GM23338 (cell line): ENCODE measurements around the gene NUAK2.

Source experiments
- CREB1 ChIP-seq: fragments of 250-450 bp; sonication (Bioruptor Pico); IDR thresholded peaks from 2 replicates; pipeline ENCODE4 v1.5.0; 2020; ENCODE audit warnings: low read depth, mild to moderate bottlenecking, moderate library complexity
- EZH2 ChIP-seq: fragments of 200-600 bp; sonication (generic); IDR thresholded peaks from one replicate; pipeline ENCODE4 v1.8.0; 2017; ENCODE audit warnings: antibody characterized with exemption, mild to moderate bottlenecking, low read depth; ENCODE audit not compliant: unreplicated experiment
- EZH2phosphoT487 ChIP-seq: fragments of 200-600 bp; sonication (generic); IDR thresholded peaks from one replicate; pipeline ENCODE4 v1.8.1; 2018; ENCODE audit warnings: antibody characterized with exemption; ENCODE audit not compliant: unreplicated experiment
- JUNB ChIP-seq: IDR thresholded peaks from one replicate; pipeline ENCODE4 v1.6.1; 2016; ENCODE audit warnings: antibody characterized with exemption; ENCODE audit not compliant: unreplicated experiment
- POLR2AphosphoS5 ChIP-seq: IDR thresholded peaks from 2 replicates; pipeline ENCODE4 v1.6.1; 2016; ENCODE audit warnings: antibody characterized with exemption, low read depth
- STAT1 ChIP-seq: IDR thresholded peaks from one replicate; pipeline ENCODE4 v1.6.1; 2016; ENCODE audit warnings: antibody characterized with exemption; ENCODE audit not compliant: unreplicated experiment
- ZNF114 ChIP-seq: fragments of 250-450 bp; sonication (Bioruptor Pico); IDR thresholded peaks from 2 replicates; pipeline ENCODE4 v1.5.0; 2020; ENCODE audit warnings: mild to moderate bottlenecking, moderate library complexity
- ZNF331 ChIP-seq: fragments of 250-450 bp; sonication (Bioruptor Pico); IDR thresholded peaks from 2 replicates; pipeline ENCODE4 v1.5.0; 2020; ENCODE audit warnings: low read depth, mild to moderate bottlenecking, moderate library complexity
- TF ChIP-seq, protein P1 (sequence below), 2 experiments: fragments of 200-600 bp in 1 of 2; sonication (generic) in 1 of 2; conservative IDR thresholded peaks; 2 replicates each; pipeline versions ENCODE4 v1.5.1 to v1.6.1; 2016 to 2017; ENCODE audit warnings: antibody characterized with exemption in 2 of 2, low read depth in 2 of 2, mild to moderate bottlenecking in 2 of 2, moderate library complexity in 1 of 2
- TF ChIP-seq, protein P2 (sequence below): IDR thresholded peaks from 2 replicates; pipeline ENCODE4 v1.6.1; 2016; ENCODE audit warnings: antibody characterized with exemption
- TF ChIP-seq, protein P3 (sequence below): IDR thresholded peaks from one replicate; pipeline ENCODE4 v1.6.1; 2018; ENCODE audit warnings: antibody characterized with exemption; ENCODE audit not compliant: unreplicated experiment
- TF ChIP-seq, protein P4 (sequence below): fragments of 250-450 bp; sonication (Bioruptor Pico); IDR thresholded peaks from 2 replicates; pipeline ENCODE4 v1.5.0; 2020; ENCODE audit warnings: mild to moderate bottlenecking, moderate library complexity

DNA sequence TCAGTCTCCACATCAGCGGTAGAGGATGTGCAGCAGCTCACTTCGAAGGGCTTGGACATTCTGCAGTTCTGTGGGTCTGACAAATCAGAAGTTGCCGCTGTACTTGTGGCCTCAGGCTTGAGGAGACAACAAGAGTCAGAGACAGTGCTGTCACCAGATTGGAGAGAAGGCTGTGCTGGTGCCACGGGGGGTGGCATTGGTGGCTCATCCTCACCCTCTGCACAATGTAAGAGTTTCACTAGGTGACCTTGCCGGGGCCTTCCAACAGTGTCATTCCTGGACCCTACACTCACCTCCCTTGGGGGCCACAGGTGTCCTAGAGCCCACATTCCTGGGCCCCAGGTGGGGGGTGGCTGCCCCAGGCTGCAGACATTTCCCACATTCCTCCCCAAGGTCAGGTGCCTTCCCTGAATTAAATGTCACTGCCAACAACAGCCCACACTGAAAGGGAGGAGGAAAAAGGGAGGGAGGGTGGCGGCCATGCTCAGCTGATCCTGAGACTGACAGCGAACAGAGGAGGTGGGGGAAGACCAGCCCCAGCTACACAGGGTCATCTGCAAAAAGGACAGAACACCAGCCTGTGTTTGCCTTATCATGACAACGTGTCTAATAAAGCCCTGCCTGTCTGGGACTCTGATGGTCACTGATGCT, 47.4 kb downstream of the NUAK2 start:
- TF ChIP-seq, protein P1, sequence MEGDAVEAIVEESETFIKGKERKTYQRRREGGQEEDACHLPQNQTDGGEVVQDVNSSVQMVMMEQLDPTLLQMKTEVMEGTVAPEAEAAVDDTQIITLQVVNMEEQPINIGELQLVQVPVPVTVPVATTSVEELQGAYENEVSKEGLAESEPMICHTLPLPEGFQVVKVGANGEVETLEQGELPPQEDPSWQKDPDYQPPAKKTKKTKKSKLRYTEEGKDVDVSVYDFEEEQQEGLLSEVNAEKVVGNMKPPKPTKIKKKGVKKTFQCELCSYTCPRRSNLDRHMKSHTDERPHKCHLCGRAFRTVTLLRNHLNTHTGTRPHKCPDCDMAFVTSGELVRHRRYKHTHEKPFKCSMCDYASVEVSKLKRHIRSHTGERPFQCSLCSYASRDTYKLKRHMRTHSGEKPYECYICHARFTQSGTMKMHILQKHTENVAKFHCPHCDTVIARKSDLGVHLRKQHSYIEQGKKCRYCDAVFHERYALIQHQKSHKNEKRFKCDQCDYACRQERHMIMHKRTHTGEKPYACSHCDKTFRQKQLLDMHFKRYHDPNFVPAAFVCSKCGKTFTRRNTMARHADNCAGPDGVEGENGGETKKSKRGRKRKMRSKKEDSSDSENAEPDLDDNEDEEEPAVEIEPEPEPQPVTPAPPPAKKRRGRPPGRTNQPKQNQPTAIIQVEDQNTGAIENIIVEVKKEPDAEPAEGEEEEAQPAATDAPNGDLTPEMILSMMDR (conservative IDR thresholded peaks at IDR 0.05; ENCODE audit: low read depth in 2 of 2), result no peak
- TF ChIP-seq POLR2AphosphoS5 (no peak), EZH2phosphoT487 (no peak), EZH2 (no peak), JUNB (no peak), ZNF114 (CRISPR knock-in tag) (no peak), ZNF331 (CRISPR knock-in tag) (no peak), CREB1 (CRISPR knock-in tag) (0 out of 2 replicates have a peak, but pooled peaks have one; percentile 16), STAT1 (no peak)
- TF ChIP-seq, protein P2, sequence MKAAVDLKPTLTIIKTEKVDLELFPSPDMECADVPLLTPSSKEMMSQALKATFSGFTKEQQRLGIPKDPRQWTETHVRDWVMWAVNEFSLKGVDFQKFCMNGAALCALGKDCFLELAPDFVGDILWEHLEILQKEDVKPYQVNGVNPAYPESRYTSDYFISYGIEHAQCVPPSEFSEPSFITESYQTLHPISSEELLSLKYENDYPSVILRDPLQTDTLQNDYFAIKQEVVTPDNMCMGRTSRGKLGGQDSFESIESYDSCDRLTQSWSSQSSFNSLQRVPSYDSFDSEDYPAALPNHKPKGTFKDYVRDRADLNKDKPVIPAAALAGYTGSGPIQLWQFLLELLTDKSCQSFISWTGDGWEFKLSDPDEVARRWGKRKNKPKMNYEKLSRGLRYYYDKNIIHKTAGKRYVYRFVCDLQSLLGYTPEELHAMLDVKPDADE, result no peak
- TF ChIP-seq, protein P3, sequence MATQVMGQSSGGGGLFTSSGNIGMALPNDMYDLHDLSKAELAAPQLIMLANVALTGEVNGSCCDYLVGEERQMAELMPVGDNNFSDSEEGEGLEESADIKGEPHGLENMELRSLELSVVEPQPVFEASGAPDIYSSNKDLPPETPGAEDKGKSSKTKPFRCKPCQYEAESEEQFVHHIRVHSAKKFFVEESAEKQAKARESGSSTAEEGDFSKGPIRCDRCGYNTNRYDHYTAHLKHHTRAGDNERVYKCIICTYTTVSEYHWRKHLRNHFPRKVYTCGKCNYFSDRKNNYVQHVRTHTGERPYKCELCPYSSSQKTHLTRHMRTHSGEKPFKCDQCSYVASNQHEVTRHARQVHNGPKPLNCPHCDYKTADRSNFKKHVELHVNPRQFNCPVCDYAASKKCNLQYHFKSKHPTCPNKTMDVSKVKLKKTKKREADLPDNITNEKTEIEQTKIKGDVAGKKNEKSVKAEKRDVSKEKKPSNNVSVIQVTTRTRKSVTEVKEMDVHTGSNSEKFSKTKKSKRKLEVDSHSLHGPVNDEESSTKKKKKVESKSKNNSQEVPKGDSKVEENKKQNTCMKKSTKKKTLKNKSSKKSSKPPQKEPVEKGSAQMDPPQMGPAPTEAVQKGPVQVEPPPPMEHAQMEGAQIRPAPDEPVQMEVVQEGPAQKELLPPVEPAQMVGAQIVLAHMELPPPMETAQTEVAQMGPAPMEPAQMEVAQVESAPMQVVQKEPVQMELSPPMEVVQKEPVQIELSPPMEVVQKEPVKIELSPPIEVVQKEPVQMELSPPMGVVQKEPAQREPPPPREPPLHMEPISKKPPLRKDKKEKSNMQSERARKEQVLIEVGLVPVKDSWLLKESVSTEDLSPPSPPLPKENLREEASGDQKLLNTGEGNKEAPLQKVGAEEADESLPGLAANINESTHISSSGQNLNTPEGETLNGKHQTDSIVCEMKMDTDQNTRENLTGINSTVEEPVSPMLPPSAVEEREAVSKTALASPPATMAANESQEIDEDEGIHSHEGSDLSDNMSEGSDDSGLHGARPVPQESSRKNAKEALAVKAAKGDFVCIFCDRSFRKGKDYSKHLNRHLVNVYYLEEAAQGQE, result no peak
- TF ChIP-seq, protein P4, sequence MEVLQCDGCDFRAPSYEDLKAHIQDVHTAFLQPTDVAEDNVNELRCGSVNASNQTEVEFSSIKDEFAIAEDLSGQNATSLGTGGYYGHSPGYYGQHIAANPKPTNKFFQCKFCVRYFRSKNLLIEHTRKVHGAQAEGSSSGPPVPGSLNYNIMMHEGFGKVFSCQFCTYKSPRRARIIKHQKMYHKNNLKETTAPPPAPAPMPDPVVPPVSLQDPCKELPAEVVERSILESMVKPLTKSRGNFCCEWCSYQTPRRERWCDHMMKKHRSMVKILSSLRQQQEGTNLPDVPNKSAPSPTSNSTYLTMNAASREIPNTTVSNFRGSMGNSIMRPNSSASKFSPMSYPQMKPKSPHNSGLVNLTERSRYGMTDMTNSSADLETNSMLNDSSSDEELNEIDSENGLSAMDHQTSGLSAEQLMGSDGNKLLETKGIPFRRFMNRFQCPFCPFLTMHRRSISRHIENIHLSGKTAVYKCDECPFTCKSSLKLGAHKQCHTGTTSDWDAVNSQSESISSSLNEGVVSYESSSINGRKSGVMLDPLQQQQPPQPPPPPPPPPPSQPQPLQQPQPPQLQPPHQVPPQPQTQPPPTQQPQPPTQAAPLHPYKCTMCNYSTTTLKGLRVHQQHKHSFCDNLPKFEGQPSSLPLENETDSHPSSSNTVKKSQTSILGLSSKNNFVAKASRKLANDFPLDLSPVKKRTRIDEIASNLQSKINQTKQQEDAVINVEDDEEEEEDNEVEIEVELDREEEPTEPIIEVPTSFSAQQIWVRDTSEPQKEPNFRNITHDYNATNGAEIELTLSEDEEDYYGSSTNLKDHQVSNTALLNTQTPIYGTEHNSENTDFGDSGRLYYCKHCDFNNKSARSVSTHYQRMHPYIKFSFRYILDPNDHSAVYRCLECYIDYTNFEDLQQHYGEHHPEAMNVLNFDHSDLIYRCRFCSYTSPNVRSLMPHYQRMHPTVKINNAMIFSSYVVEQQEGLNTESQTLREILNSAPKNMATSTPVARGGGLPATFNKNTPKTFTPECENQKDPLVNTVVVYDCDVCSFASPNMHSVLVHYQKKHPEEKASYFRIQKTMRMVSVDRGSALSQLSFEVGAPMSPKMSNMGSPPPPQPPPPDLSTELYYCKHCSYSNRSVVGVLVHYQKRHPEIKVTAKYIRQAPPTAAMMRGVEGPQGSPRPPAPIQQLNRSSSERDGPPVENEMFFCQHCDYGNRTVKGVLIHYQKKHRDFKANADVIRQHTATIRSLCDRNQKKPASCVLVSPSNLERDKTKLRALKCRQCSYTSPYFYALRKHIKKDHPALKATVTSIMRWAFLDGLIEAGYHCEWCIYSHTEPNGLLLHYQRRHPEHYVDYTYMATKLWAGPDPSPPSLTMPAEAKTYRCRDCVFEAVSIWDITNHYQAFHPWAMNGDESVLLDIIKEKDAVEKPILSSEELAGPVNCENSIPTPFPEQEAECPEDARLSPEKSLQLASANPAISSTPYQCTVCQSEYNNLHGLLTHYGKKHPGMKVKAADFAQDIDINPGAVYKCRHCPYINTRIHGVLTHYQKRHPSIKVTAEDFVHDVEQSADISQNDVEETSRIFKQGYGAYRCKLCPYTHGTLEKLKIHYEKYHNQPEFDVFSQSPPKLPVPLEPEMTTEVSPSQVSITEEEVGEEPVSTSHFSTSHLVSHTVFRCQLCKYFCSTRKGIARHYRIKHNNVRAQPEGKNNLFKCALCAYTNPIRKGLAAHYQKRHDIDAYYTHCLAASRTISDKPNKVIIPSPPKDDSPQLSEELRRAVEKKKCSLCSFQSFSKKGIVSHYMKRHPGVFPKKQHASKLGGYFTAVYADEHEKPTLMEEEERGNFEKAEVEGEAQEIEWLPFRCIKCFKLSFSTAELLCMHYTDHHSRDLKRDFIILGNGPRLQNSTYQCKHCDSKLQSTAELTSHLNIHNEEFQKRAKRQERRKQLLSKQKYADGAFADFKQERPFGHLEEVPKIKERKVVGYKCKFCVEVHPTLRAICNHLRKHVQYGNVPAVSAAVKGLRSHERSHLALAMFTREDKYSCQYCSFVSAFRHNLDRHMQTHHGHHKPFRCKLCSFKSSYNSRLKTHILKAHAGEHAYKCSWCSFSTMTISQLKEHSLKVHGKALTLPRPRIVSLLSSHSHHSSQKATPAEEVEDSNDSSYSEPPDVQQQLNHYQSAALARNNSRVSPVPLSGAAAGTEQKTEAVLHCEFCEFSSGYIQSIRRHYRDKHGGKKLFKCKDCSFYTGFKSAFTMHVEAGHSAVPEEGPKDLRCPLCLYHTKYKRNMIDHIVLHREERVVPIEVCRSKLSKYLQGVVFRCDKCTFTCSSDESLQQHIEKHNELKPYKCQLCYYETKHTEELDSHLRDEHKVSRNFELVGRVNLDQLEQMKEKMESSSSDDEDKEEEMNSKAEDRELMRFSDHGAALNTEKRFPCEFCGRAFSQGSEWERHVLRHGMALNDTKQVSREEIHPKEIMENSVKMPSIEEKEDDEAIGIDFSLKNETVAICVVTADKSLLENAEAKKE (CRISPR knock-in tag), result no peak
